GM04503 (cell line): ENCODE data around the gene PAX2.

Experiments used
- DNase-seq: peaks from one replicate; pipeline ENCODE4 v3.0.0-alpha.2; 2012; ENCODE audit warnings: low read depth

The PAX2 gene

GRCh38 chr10:100817268-100817839 lies 72.0 kb downstream of the PAX2 start:
- no peak for DNase-seq

- DNase-seq: no peak
Observed at GRCh38 chr10:100819424-100819823, 74.0 kb downstream of the PAX2 start.

- no peak for DNase-seq
Observed at GRCh38 chr10:100823194-100823593, 77.8 kb downstream of the PAX2 start.

- DNase-seq: no peak
Observed at GRCh38 chr10:100824886-100825285, 79.5 kb downstream of the PAX2 start.

- DNase-seq: no peak
Observed at GRCh38 chr10:100825325-100825875, 80.0 kb downstream of the PAX2 start.

- no peak for DNase-seq
Observed at GRCh38 chr10:100826031-100826651, 80.8 kb downstream of the PAX2 start.

GRCh38 chr10:100826661-100826982 lies 81.2 kb downstream of the PAX2 start:
- DNase-seq: no peak

GRCh38 chr10:100826983-100827818 lies 81.8 kb downstream of the PAX2 start:
- no peak for DNase-seq

GRCh38 chr10:100827819-100828737 lies 82.7 kb downstream of the PAX2 start:
- DNase-seq: no peak

GRCh38 chr10:100828738-100829096 lies 83.3 kb downstream of the PAX2 start:
- DNase-seq: no peak

GRCh38 chr10:100829097-100829870 lies 83.9 kb downstream of the PAX2 start:
- DNase-seq: no peak

GRCh38 chr10:100829933-100830727 lies 84.7 kb downstream of the PAX2 start:
- DNase-seq: no peak

- no peak for DNase-seq
Observed at GRCh38 chr10:100830728-100831111, 85.3 kb downstream of the PAX2 start.

GRCh38 chr10:100831742-100832141 lies 86.4 kb downstream of the PAX2 start:
- no peak for DNase-seq

GRCh38 chr10:100835810-100836209 lies 90.4 kb downstream of the PAX2 start:
- DNase-seq: no peak

- no peak for DNase-seq
Observed at GRCh38 chr10:100836891-100837290, 91.5 kb downstream of the PAX2 start.

GRCh38 chr10:100837300-100837699 lies 91.9 kb downstream of the PAX2 start:
- no peak for DNase-seq

- DNase-seq: no peak
Observed at GRCh38 chr10:100838986-100839385, 93.6 kb downstream of the PAX2 start.

GRCh38 chr10:100841528-100841927 lies 96.1 kb downstream of the PAX2 start:
- DNase-seq: no peak

GRCh38 chr10:100847440-100847839 lies 102.1 kb downstream of the PAX2 start:
- DNase-seq: no peak

- no peak for DNase-seq
Observed at GRCh38 chr10:100848770-100849169, 103.4 kb downstream of the PAX2 start.
